CD4-positive, alpha-beta T cell (primary cell): ENCODE measurements around the gene CAMKK2. TPM values are rescaled to one million over a fixed set of nuclear protein-coding genes. Genes with fewer than 3 reads are reported as not detected.
A peak's percentile ranks its signal among the peaks of the same experiment; 100 is the strongest.

Experiments
- ATAC-seq: fragments of 200-7000 bp; cut with Tn5 transposase; one replicate; pipeline ENCODE4 v1.10.0; 2022; ENCODE audit warnings: mild to moderate bottlenecking; ENCODE audit not compliant: poor library complexity
- CTCF ChIA-PET: fragments of 350-600 bp; sonication (Branson Sonifier 250); formaldehyde crosslinking; loops from one replicate; lab custom pipeline; 2021; ENCODE audit warnings: antibody characterized with exemption, inconsistent platforms; lab: Charles Lee
- POLR2A ChIA-PET: fragments of 350-600 bp; sonication (Branson Sonifier 250); formaldehyde crosslinking; loops from one replicate; lab custom pipeline; 2021; ENCODE audit warnings: antibody characterized with exemption, inconsistent platforms; lab: Charles Lee
- DNase-seq, 14 experiments: peaks; one replicate each; pipeline ENCODE4 v3.0.0-alpha.2; 2013 to 2020; ENCODE audit warnings: mixed read lengths in 2 of 14
- H3K27ac ChIP-seq, 2 donors: one replicate each; pipeline versions ENCODE4 v1.5.1 to v1.7.0; 2013; ENCODE audit warnings: low read length in 2 of 2, low read depth in 1 of 2, mild to moderate bottlenecking in 1 of 2
- H3K27me3 ChIP-seq, 2 experiments: 1 replicate in 1 of 2; 2 replicates in 1 of 2; pipeline versions ENCODE4 v1.6.1 to v1.7.0; 2013; ENCODE audit warnings: low read length in 2 of 2, control low read depth in 1 of 2, mild to moderate bottlenecking in 1 of 2, moderate library complexity in 1 of 2; ENCODE audit not compliant: insufficient read depth in 2 of 2, control insufficient read depth in 1 of 2
- H3K36me3 ChIP-seq: one replicate; pipeline ENCODE4 v1.6.1; 2013; ENCODE audit warnings: low read length, control low read depth; ENCODE audit not compliant: insufficient read depth
- H3K4me1 ChIP-seq: one replicate; pipeline ENCODE4 v1.6.1; 2013; ENCODE audit warnings: low read length, control low read depth; ENCODE audit not compliant: insufficient read depth
- H3K4me3 ChIP-seq: one replicate; pipeline ENCODE4 v1.5.1; 2013; ENCODE audit warnings: mild to moderate bottlenecking, low read length, moderate library complexity
- H3K9me3 ChIP-seq, 2 experiments: 1 replicate in 1 of 2; 2 replicates in 1 of 2; pipeline versions ENCODE4 v1.6.1 to v1.7.0; 2013; ENCODE audit warnings: low read length in 2 of 2, mild to moderate bottlenecking in 2 of 2, control low read depth in 1 of 2, moderate library complexity in 1 of 2; ENCODE audit not compliant: control insufficient read depth in 1 of 2, insufficient read depth in 1 of 2
- H3K27ac Mint-ChIP-seq: one replicate; pipeline ENCODE4 v1.8.0; 2020; ENCODE audit warnings: mixed read lengths
- H3K27me3 Mint-ChIP-seq: one replicate; pipeline ENCODE4 v1.8.0; 2021; ENCODE audit warnings: mixed read lengths
- H3K36me3 Mint-ChIP-seq: one replicate; pipeline ENCODE4 v1.8.0; 2021; ENCODE audit warnings: low read depth, mixed read lengths
- H3K4me1 Mint-ChIP-seq: one replicate; pipeline ENCODE4 v1.8.0; 2021; ENCODE audit warnings: low read depth, mixed read lengths
- H3K4me3 Mint-ChIP-seq: one replicate; pipeline ENCODE4 v1.8.0; 2020; ENCODE audit warnings: mild to moderate bottlenecking, mixed read lengths
- H3K9me3 Mint-ChIP-seq: one replicate; pipeline ENCODE4 v1.8.0; 2020; ENCODE audit warnings: mixed read lengths
- CTCF ChIP-seq: fragments of 200-600 bp; IDR thresholded peaks from one replicate; pipeline ENCODE4 v1.8.0; 2022; ENCODE audit warnings: antibody characterized with exemption, mild to moderate bottlenecking
- intact Hi-C, 2 experiments: fragments of 100-400 bp; cut with DNase I in 1 of 2; cut with micrococcal nuclease in 1 of 2; formaldehyde crosslinking; loops; one replicate each; pipeline versions ENCODE4 v1.15.1 to v1.9.0; 2023 to 2025; cut with DNase I, micrococcal nuclease
- total RNA-seq, 174 experiments: library from RNA in 2 of 174; stranded (reverse) in 2 of 174; gene quantifications; one replicate each; pipeline ENCODE4 v1.2.3 and lab custom pipeline; 2021 to 2026

CAMKK2 gene
- total RNA-seq, 2 experiments from 2014 or later = 6.7 to 6.8 TPM

GRCh38 chr12:121250359-121250758 is 46.1 kb downstream of the CAMKK2 start:
- Histone ChIP-seq H3K36me3 (peaks cover 48% of the 10 kb centered on the region), H3K4me1 (no peaks in the 10 kb centered on the region), H3K4me3 (no peak overlapping the region), H3K27me3 (no peaks in the 10 kb centered on the region), H3K27ac (no peak overlapping the region), H3K9me3 (no peaks in the 10 kb centered on the region)
- no peak for ATAC-seq
- no peak for TF ChIP-seq CTCF
- DNase-seq = no peak
- Mint-ChIP-seq H3K27ac (no peak overlapping the region), H3K9me3 (no peaks in the 10 kb centered on the region), H3K27me3 (no peaks in the 10 kb centered on the region), H3K4me1 (no peaks in the 10 kb centered on the region), H3K4me3 (no peak overlapping the region), H3K36me3 (peaks cover 64% of the 10 kb centered on the region)
- CTCF ChIA-PET = no interaction called here
- intact Hi-C loops = no loop called here
- POLR2A ChIA-PET = no interaction called here

- no peak for ATAC-seq
- H3K36me3 ChIP-seq = peaks cover 58% of the 10 kb centered on the region
- no peak overlapping the region for H3K27ac Mint-ChIP-seq
- H3K9me3 Mint-ChIP-seq = no peaks in the 10 kb centered on the region
- intact Hi-C loops = no loop called here
- H3K4me1 ChIP-seq = no peaks in the 10 kb centered on the region
- H3K4me3 Mint-ChIP-seq = no peak overlapping the region
- CTCF ChIA-PET = no interaction called here
- no peaks in the 10 kb centered on the region for H3K27me3 Mint-ChIP-seq
- no peaks in the 10 kb centered on the region for H3K27me3 ChIP-seq
- POLR2A ChIA-PET = no interaction called here
- H3K36me3 Mint-ChIP-seq = peaks cover 54% of the 10 kb centered on the region
- H3K27ac ChIP-seq = no peak overlapping the region
- no peaks in the 10 kb centered on the region for H3K9me3 ChIP-seq
- no peak overlapping the region for H3K4me3 ChIP-seq
- peaks cover 3% of the 10 kb centered on the region for H3K4me1 Mint-ChIP-seq
- no peak for TF ChIP-seq CTCF
- DNase-seq = no peak
Observed at GRCh38 chr12:121248622-121249021, 47.9 kb downstream of the CAMKK2 start.

GRCh38 chr12:121246893-121247557 is 49.5 kb downstream of the CAMKK2 start:
- H3K9me3 ChIP-seq = no peaks in the 10 kb centered on the region
- TF ChIP-seq CTCF = no peak
- Mint-ChIP-seq H3K27ac (peak overlapping the region; percentile 49), H3K4me1 (peaks cover 9% of the 10 kb centered on the region), H3K9me3 (no peaks in the 10 kb centered on the region), H3K27me3 (no peaks in the 10 kb centered on the region), H3K36me3 (peaks cover 40% of the 10 kb centered on the region), H3K4me3 (no peak overlapping the region)
- DNase-seq = no peak
- peaks cover 53% of the 10 kb centered on the region for H3K36me3 ChIP-seq
- H3K27ac ChIP-seq = no peak overlapping the region
- ChIA-PET POLR2A (no interaction called here), CTCF (no interaction called here)
- H3K4me3 ChIP-seq = no peak overlapping the region
- H3K27me3 ChIP-seq = no peaks in the 10 kb centered on the region
- H3K4me1 ChIP-seq = peaks cover 5% of the 10 kb centered on the region
- intact Hi-C loops = no loop called here
- ATAC-seq = no peak
